ENCODE results near the gene NID1.
"Not testable (repeated sequence)": the region's sequence is repeated elsewhere in the genome, so short reads cannot be mapped to it uniquely, and the experiment has no call there.

NID1 gene

DNA sequence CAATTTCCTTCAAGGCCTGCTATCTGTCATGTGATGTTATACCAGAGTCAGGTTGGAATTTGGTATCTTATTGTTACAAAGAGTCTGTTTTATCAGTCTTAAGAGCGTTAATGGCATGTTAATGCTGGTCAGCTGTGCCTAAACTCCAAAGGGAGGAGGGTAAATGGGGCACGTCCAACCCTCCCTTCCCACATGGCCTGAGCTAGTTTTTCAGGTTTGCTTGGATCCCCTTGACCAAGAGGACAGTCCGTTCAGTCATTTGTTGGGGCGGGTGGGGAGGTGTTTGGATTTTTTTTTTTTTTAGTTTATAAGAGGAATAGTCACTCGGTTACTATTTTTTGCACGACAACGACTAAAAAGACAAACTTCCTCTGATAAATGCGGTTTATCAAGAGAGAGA, 134.3 kb downstream of the NID1 start:
- DNase-seq, result no peak

- DNase-seq, result no peak
These were observed 135.7 kb downstream of the NID1 start for GRCh38 chr1:235929216-235929615.

DNA sequence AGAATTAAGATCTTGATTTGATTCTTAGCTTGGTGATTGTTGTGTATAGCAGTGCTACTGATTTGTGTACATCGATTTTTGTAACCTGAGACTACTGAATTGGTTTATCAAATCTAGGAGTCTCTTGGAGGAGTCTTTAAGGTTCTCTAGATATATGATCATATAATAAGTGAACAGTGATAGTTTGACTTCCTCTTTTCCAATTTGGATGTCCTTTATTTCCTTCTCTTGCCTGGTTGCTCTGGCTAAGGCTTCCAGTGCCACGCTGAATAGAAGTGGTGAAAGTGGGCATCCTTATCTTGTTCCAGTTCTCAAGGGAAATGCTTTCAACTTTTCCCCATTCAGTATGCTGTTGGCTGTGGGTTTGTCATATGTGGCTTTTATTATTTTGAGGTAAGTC, 136.7 kb downstream of the NID1 start:
- no peak for DNase-seq

GRCh38 chr1:235927551-235927950, 137.3 kb downstream of the NID1 start:
- DNase-seq, result not testable (repeated sequence)
